ENCODE data around the gene NALCN.

DNA sequence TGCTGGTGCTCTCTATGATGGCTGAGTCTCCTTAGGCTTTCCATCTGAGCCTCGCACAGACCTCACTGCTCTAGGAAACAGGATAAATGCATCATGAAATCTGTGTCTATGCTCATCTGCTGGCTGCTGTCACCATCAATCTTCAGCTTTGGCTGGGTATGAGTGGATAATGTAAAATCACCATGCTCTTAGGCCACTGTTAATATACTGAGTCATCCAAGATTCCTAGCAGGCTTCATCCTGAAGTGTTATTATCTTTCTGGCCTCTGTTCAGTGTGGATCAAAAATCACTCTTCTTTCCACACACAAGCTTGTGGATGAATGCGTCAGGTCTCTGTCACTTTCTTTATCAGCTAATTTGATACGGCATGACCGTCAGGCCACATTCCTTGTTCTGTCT, 317.4 kb downstream of the NALCN start:
- TF ChIP-seq, protein P1, sequence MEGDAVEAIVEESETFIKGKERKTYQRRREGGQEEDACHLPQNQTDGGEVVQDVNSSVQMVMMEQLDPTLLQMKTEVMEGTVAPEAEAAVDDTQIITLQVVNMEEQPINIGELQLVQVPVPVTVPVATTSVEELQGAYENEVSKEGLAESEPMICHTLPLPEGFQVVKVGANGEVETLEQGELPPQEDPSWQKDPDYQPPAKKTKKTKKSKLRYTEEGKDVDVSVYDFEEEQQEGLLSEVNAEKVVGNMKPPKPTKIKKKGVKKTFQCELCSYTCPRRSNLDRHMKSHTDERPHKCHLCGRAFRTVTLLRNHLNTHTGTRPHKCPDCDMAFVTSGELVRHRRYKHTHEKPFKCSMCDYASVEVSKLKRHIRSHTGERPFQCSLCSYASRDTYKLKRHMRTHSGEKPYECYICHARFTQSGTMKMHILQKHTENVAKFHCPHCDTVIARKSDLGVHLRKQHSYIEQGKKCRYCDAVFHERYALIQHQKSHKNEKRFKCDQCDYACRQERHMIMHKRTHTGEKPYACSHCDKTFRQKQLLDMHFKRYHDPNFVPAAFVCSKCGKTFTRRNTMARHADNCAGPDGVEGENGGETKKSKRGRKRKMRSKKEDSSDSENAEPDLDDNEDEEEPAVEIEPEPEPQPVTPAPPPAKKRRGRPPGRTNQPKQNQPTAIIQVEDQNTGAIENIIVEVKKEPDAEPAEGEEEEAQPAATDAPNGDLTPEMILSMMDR (IDR thresholded peaks at IDR 0.05), result no peak
- no peak for TF ChIP-seq EZH2 (IDR thresholded peaks at IDR 0.05; ENCODE audit: borderline replicate concordance, insufficient read depth, low read depth, low read length, poor library complexity, severe bottlenecking)

All from B cell (primary cell).